PC-3 (cell line): Measurements from ENCODE around the gene AKAP7. TPM values are rescaled to one million over a fixed set of nuclear protein-coding genes. Genes with fewer than 3 reads are reported as not detected.
"Not testable (repeated sequence)": the region's sequence is repeated elsewhere in the genome, so short reads cannot be mapped to it uniquely, and the experiment has no call there.

Experiments
- ATAC-seq: fragments of 200-7000 bp; cut with Tn5 transposase; 2 replicates; pipeline ENCODE4 v1.9.1; 2020; ENCODE audit warnings: mild to moderate bottlenecking, moderate library complexity
- BruUV-seq: library from RNA; stranded (reverse); fragments of 400-500 nt; replicated peaks from 2 replicates; lab custom pipeline; 2021; lab: Mats Ljungman, UMichigan
- CTCF ChIA-PET: fragments of 300-600 bp; sonication (Branson Sonifier 250); formaldehyde crosslinking; loops from one replicate; lab custom pipeline; 2022; ENCODE audit warnings: antibody characterized with exemption; lab: Charles Lee
- POLR2A ChIA-PET: fragments of 300-600 bp; sonication (Branson Sonifier 250); formaldehyde crosslinking; loops from one replicate; lab custom pipeline; 2022; ENCODE audit warnings: antibody characterized with exemption; ENCODE audit not compliant: unreplicated experiment; lab: Charles Lee
- DNase-seq: peaks from one replicate; pipeline ENCODE4 v3.0.0-alpha.2; 2015
- H2AFZ ChIP-seq: fragments of 300-600 bp; sonication (generic); 2 replicates; pipeline ENCODE4 v1.6.0; 2016; ENCODE audit warnings: antibody characterized with exemption, low read length
- H3F3A ChIP-seq: fragments of 300-600 bp; sonication (generic); one replicate; pipeline ENCODE4 v1.6.0; 2017; ENCODE audit warnings: antibody characterized with exemption, low read length, control low read depth, mild to moderate bottlenecking; ENCODE audit not compliant: unreplicated experiment
- H3K27ac ChIP-seq: fragments of 300-600 bp; sonication (generic); 2 replicates; pipeline ENCODE4 v1.5.1; 2016; ENCODE audit warnings: mild to moderate bottlenecking, low read length
- H3K27me3 ChIP-seq: fragments of 300-600 bp; sonication (generic); 2 replicates; pipeline ENCODE4 v1.6.1; 2016; ENCODE audit warnings: low read length, mixed read lengths
- H3K36me3 ChIP-seq: fragments of 300-600 bp; sonication (generic); 2 replicates; pipeline ENCODE4 v1.6.1; 2016; ENCODE audit warnings: low read depth, mixed run types, low read length, mixed read lengths
- H3K4me1 ChIP-seq: fragments of 300-600 bp; sonication (generic); 2 replicates; pipeline ENCODE4 v1.5.1; 2016; ENCODE audit warnings: low read length; ENCODE audit not compliant: insufficient read depth
- H3K4me2 ChIP-seq: fragments of 300-600 bp; sonication (generic); 2 replicates; pipeline ENCODE4 v1.6.0; 2016; ENCODE audit warnings: low read length
- H3K4me3 ChIP-seq: fragments of 300-600 bp; sonication (generic); 2 replicates; pipeline ENCODE4 v1.5.1; 2016; ENCODE audit warnings: mild to moderate bottlenecking, low read length, mixed read lengths
- H3K79me2 ChIP-seq: fragments of 300-600 bp; sonication (generic); 2 replicates; pipeline ENCODE4 v1.6.1; 2017; ENCODE audit warnings: low read length, mixed read lengths
- H3K9ac ChIP-seq: fragments of 300-600 bp; sonication (generic); 2 replicates; pipeline ENCODE4 v1.6.0; 2016; ENCODE audit warnings: mild to moderate bottlenecking, low read length
- H3K9me2 ChIP-seq: fragments of 300-600 bp; sonication (generic); replicated peaks from 2 replicates; pipeline ENCODE4 v1.6.1; 2016; ENCODE audit warnings: mixed run types, low read length, mixed read lengths
- H3K9me3 ChIP-seq: fragments of 300-600 bp; sonication (generic); 2 replicates; pipeline ENCODE4 v1.6.1; 2016; ENCODE audit warnings: low read length, mixed read lengths
- H4K20me1 ChIP-seq: fragments of 300-600 bp; sonication (generic); 2 replicates; pipeline ENCODE4 v1.6.1; 2016; ENCODE audit warnings: low read length, mixed read lengths
- CTCF ChIP-seq: fragments of 300-600 bp; sonication (generic); conservative IDR thresholded peaks from 2 replicates; pipeline ENCODE4 v1.5.1; 2017; ENCODE audit warnings: antibody characterized with exemption, low read depth, mild to moderate bottlenecking, low read length
- EZH2 ChIP-seq: fragments of 300-600 bp; sonication (generic); IDR thresholded peaks from one replicate; pipeline ENCODE4 v1.6.1; 2017; ENCODE audit warnings: antibody characterized with exemption, mild to moderate bottlenecking, low read length; ENCODE audit not compliant: unreplicated experiment
- EZH2phosphoT487 ChIP-seq: fragments of 300-600 bp; sonication (generic); IDR thresholded peaks from 2 replicates; pipeline ENCODE4 v1.6.1; 2018; ENCODE audit warnings: mild to moderate bottlenecking, antibody characterized with exemption, low read length, borderline replicate concordance
- intact Hi-C: fragments of 100-400 bp; cut with micrococcal nuclease; formaldehyde crosslinking; loops from 2 replicates; pipeline ENCODE4 v1.9.0; 2023
- total RNA-seq: library from RNA; depleted of rRNA; stranded (reverse); fragments of >200 nt; gene quantifications from 2 replicates; pipeline ENCODE4 v1.2.3, GENCODE V29; 2014

Gene AKAP7
- total RNA-seq, 1 experiment from 2014 or later = 3.6 TPM

GRCh38 chr6:131317516-131317915 is 182.2 kb downstream of the AKAP7 start:
- ATAC-seq (no peak), DNase-seq (no peak)
- H3K9ac ChIP-seq = no peak overlapping the region
- no peak overlapping the region for H3K27ac ChIP-seq
- ChIA-PET CTCF (no interaction called here), POLR2A (no interaction called here)
- no TSS peak for BruUV-seq
- no peaks in the 10 kb centered on the region for H3K9me2 ChIP-seq
- no peaks in the 10 kb centered on the region for H3F3A ChIP-seq
- no peaks in the 10 kb centered on the region for H3K4me1 ChIP-seq
- H2AFZ ChIP-seq = no peak overlapping the region
- no peak for TF ChIP-seq EZH2
- no peak for TF ChIP-seq EZH2phosphoT487
- no peak for TF ChIP-seq CTCF
- H3K36me3 ChIP-seq = no peaks in the 10 kb centered on the region
- no peaks in the 10 kb centered on the region for H3K9me3 ChIP-seq
- H3K27me3 ChIP-seq = peaks cover 6% of the 10 kb centered on the region; the same call in 1 of the 2 replicates
- no peaks in the 10 kb centered on the region for H3K79me2 ChIP-seq
- H4K20me1 ChIP-seq = no peaks in the 10 kb centered on the region
- no peak overlapping the region for H3K4me3 ChIP-seq
- intact Hi-C loops = no loop called here
- H3K4me2 ChIP-seq = no peak overlapping the region

- Histone ChIP-seq H3K9me2 (no peaks in the 10 kb centered on the region), H3K4me2 (no peak overlapping the region), H3K9me3 (no peaks in the 10 kb centered on the region), H3F3A (no peaks in the 10 kb centered on the region), H3K4me1 (no peaks in the 10 kb centered on the region), H4K20me1 (no peaks in the 10 kb centered on the region), H3K27me3 (peaks cover 6% of the 10 kb centered on the region; the same call in 1 of the 2 replicates), H3K36me3 (no peaks in the 10 kb centered on the region), H3K4me3 (no peak overlapping the region), H3K27ac (no peak overlapping the region), H2AFZ (no peak overlapping the region), H3K9ac (no peak overlapping the region), H3K79me2 (no peaks in the 10 kb centered on the region)
- intact Hi-C loops = no loop called here
- no peak for ATAC-seq
- BruUV-seq = no TSS peak
- no peak for TF ChIP-seq EZH2
- TF ChIP-seq EZH2phosphoT487 = no peak
- no peak for TF ChIP-seq CTCF
- ChIA-PET CTCF (no interaction called here), POLR2A (no interaction called here)
- DNase-seq = no peak
These were observed 186.3 kb downstream of the AKAP7 start for GRCh38 chr6:131321589-131321988.

GRCh38 chr6:131322125-131322524 is 186.9 kb downstream of the AKAP7 start:
- Histone ChIP-seq H4K20me1 (no peaks in the 10 kb centered on the region), H3K9me2 (no peaks in the 10 kb centered on the region), H3K27me3 (peaks cover 6% of the 10 kb centered on the region; the same call in 1 of the 2 replicates), H3K9me3 (no peaks in the 10 kb centered on the region), H3K4me2 (no peak overlapping the region), H2AFZ (no peak overlapping the region), H3K36me3 (no peaks in the 10 kb centered on the region), H3K27ac (no peak overlapping the region), H3K9ac (no peak overlapping the region), H3F3A (no peaks in the 10 kb centered on the region), H3K79me2 (no peaks in the 10 kb centered on the region), H3K4me3 (no peak overlapping the region), H3K4me1 (no peaks in the 10 kb centered on the region)
- BruUV-seq = no TSS peak
- POLR2A ChIA-PET = no interaction called here
- CTCF ChIA-PET = no interaction called here
- TF ChIP-seq EZH2phosphoT487 (no peak), EZH2 (no peak), CTCF (no peak)
- ATAC-seq = no peak
- no peak for DNase-seq
- intact Hi-C loops = no loop called here

GRCh38 chr6:131325669-131326068 is 190.4 kb downstream of the AKAP7 start:
- H3K4me2 ChIP-seq, CTCF ChIA-PET, H3K9me2 ChIP-seq, H3K9ac ChIP-seq, H3K27me3 ChIP-seq, H2AFZ ChIP-seq, H3K9me3 ChIP-seq, H4K20me1 ChIP-seq, H3K4me3 ChIP-seq, H3K79me2 ChIP-seq, H3K4me1 ChIP-seq, POLR2A ChIA-PET, BruUV-seq, H3F3A ChIP-seq, ATAC-seq, intact Hi-C loops, DNase-seq, H3K36me3 ChIP-seq, H3K27ac ChIP-seq: not testable (repeated sequence)
